HG02642 (cell line): Measurements from ENCODE around the gene VPS37D.

Experiments
- ATAC-seq: cut with Tn5 transposase; IDR thresholded peaks from one replicate; pipeline ENCODE4 v1.9.1; 2021; ENCODE audit warnings: mild to moderate bottlenecking; ENCODE audit not compliant: unreplicated experiment, poor library complexity

VPS37D gene

DNA sequence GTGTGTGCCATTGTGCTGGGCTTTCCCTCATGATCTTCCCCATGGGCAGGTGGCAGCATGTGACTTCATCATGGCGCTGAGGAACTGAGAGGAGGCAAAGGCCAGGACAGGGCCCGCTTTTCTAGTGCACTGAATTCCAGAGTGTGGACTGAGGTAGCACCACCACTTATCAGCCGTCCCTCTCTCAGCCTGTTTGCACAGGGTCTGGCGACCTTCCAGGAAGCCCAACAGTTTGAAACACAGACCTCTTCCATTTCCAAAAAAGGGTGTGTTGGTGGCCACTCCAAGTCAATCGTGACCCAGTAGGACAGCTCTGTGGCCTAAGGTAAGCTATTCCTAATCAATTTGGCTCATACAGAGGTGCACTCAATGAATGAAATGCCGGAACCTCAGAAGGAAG, 11.2 kb downstream of the VPS37D start:
- no peak for ATAC-seq

- ATAC-seq, result no peak
These were observed 12.1 kb downstream of the VPS37D start for GRCh38 chr7:73679709-73680108.

- no peak for ATAC-seq
These were observed 12.9 kb downstream of the VPS37D start for GRCh38 chr7:73680501-73680900.

DNA sequence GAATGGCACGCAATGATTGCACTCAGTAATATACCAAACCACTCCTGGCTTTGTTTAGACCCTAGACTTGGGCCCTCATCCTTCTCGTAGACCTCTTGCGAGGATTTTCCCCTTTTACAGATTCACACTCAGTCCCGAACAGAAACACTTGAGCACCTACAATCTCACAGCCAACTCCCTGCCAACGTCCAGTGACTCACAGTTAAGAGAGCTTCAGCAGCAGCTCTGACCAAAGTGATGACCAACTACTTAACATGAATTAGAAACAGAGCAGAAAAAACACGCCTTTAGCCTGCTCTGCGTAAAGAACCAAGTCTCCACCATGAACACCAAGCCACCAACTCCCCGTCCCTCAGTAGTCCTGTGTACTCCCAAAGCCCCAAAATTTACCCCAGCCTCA, 13.4 kb downstream of the VPS37D start:
- no peak for ATAC-seq

- peak; percentile 1 for ATAC-seq
These were observed 15.1 kb downstream of the VPS37D start for GRCh38 chr7:73682745-73683055.

DNA sequence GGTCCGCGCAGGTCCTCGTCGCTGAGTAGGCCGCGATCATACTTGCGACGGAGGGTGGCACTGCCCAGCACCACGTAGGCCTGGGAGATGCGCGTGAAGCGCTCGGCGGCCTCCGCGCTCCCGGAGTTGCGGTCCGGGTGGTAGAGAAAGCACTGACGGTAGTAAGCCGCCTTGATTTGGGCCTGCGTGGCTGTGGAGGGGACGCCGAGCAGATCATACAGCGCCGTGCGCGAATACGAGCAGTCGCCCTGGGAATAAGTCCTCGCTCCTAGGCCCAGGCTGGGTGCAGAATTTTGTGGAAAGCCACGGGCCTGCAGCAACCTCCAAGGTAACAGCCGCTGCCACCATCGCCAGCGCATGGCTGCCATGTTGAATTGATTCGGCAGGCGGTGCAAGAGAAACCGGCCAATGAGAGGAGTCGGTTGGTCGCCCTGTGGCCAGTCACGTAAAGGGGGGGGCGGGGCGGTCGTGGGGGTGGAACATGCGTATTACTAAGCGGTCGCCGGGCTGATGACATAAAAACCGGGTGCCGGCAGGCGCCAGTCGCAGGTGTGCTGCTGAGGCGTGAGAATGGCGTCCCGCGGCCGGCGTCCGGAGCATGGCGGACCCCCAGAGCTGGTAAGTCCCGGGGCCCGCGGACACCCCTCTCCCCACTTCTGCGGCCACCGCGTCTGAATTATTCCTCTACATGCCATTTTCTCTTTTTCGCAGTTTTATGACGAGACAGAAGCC, 15.6 kb downstream of the VPS37D start, which contains the start of the genes BUD23 and DNAJC30:
Gene BUD23, plus strand, starts transcription at position 542 of the 732 bp plus-strand sequence. Its CDS starts 29 bp downstream, at position 571.
Gene DNAJC30, minus strand, starts transcription at position 398 of the 732 bp plus-strand sequence. Its CDS starts 30 bp downstream, at position 368.
- ATAC-seq, result peak; percentile 91

DNA sequence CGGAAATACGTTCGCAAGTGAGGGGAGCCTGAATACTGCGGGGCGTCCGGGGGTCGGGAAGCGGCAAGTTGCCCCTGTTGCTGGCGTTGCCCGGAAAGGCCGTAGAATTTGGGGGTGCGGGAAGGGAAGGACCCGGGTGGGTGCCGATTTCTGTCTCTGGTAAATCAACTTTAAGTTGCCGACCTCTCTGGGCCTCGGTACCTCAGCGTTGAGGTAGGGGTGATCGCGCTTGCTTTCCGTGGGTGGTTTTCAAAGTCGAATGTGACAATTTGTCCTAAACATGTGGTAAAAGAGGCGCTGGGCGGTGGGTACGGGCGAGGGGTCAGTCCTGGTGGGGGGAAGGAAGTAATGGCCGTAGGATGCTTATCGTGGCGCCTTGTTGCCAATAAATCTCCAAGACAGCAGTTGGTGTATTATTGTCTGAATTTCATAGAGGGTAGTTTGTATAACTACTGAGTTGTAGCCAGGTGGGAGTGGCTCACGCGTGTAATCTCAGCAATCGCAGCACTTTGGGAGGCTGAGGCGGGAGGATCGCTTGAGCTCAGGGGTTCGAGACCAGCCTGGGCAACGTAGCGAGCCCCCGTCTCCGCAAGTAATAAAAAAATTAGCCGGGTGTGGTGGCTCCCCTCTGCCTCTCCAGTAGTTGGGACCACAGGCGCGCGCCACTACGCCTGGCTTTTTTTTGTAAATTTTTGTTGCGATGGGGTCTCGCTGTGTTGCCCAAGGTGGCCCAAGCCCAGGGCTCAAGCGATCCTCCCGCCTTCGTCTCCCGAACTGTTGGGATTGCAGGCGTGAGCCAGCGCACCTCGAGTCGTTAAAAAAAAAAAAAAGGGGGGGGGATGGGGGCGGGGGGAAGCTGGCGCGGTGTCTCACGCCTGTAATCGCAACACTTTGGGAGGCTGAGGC, 16.4 kb downstream of the VPS37D start:
- peak; percentile 16 for ATAC-seq

GRCh38 chr7:73685311-73685710, 17.7 kb downstream of the VPS37D start:
- no peak for ATAC-seq

GRCh38 chr7:73688288-73688687, 20.7 kb downstream of the VPS37D start:
- no peak for ATAC-seq

GRCh38 chr7:73690646-73691045, 23.0 kb downstream of the VPS37D start:
- no peak for ATAC-seq

- no peak for ATAC-seq
These were observed 28.7 kb downstream of the VPS37D start for GRCh38 chr7:73696372-73696771.

DNA sequence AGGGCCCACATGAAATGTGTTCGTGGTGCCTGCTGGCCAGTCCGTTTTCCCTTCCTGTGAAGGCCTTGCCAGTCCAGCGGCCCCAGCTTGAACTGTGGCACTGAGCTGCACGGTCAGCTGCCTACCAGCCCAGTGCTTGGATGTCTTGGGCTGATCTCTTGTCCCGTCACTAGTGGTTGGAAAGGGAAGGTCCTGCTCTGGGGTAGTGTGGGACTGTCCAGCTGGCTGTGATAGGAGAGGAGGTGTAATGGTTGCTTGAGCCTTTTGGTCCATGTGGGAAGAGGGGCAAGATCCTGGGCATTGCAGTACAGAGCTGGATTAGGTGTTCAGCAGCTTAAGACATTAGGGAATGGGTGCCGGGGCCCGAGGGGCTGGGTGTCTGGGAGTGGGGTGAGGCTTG, 30.8 kb downstream of the VPS37D start:
- ATAC-seq, result no peak

DNA sequence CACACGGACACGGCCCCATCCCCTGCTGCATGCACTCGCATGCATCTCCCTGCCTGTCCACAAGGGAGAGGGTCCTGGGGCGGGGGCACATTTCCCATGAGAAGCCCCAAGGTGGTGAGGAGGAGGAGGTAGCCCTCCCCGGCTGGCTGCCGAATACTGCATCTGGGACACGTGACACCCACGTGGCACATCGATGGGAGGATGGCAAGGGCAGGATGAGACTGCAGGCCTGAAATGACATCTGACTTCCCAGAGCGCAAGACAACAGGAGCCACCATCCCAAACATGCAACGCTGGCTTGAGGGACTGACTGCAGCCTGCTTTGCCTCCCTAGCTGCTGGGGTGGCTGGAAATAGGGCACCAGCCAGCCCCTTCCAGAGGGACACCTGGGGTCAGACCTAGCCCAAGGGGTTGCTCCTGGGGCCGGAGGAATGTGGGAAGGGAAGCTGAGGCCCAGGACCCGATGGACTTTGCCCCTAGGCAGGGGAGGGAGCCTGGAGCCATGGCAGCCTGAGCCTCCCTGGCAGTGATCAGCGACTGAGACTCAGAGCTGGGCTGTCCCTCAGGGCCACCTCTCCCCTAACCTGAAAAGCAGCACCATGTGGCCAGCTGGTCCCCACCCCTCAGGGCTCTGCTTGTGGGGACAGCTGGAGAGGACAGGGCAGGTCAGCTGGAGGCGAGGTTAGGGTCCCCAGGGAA, 31.9 kb downstream of the VPS37D start:
- ATAC-seq, result no peak

DNA sequence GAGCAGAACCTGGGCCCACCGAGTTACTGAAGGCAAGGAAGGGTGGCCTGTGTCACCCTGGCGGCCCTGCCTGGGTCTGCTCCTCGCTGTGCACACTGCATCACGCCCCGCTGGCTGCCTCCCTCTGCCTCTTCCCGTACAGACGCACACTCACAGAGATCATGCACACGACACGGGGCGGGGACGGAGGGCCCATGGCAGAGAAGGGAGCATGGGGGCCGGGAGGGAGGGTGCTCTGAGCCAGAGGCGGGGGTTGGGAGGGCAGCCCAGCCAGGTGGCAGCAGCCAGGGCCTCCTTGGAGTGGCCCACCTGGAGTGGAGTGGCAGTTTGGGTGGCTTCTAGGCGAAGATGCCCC, 32.4 kb downstream of the VPS37D start:
- no peak for ATAC-seq

- ATAC-seq, result no peak
These were observed 33.0 kb downstream of the VPS37D start for GRCh38 chr7:73700581-73701134.

GRCh38 chr7:73701357-73701995, 33.8 kb downstream of the VPS37D start:
- ATAC-seq, result no peak

GRCh38 chr7:73702226-73702625, 34.6 kb downstream of the VPS37D start:
- no peak for ATAC-seq

DNA sequence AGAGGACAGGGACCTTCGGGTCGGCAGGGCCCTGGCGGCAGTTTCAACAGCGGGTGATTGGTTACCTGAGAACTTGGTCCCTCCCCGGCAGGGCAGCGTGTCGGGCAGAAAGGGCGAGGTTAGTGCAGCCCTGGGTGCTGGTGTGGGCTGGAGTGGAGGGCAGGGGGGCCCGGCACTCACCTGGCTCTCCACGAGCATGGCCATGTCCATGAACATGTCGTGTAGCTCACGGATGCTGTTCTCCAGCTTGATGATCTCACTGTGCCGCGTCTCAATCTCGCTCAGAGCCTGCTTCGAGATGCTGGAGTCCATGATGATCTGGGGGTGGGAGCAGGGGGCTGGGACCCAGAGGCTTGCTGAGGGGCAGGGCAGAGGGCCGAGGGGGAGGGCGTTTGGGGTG, 35.0 kb downstream of the VPS37D start:
- ATAC-seq, result no peak

DNA sequence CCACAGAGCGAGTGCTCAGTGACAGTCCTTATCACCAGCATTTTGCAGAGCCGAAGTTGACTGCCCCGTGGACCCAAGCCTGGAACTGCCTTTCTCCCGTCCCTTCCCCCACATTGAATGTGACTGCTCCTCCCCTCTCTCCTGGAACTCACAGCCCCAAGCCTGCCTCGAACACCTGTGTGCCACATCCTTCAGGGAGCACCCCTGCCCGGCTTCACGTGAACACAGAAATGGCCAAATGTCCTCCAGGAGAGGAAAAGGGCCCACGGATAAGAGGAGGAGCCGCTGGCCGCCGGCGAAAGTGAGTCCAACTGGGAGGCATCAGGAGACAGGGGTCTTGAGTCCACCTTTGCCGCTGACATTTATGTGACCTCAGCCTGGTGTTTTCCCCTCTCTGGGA, 35.6 kb downstream of the VPS37D start:
- no peak for ATAC-seq
